SK-N-SH (cell line): ENCODE data around the gene KCNH8.

Experiments used
- CTCF ChIP-seq: fragments of 200-600 bp; sonication (generic); IDR thresholded peaks from 2 replicates; pipeline ENCODE4 v1.6.1; 2017; ENCODE audit warnings: antibody characterized with exemption, mild to moderate bottlenecking, moderate library complexity
- EZH2phosphoT487 ChIP-seq: fragments of 200-600 bp; sonication (generic); IDR thresholded peaks from 2 replicates; pipeline ENCODE4 v1.6.1; 2017; ENCODE audit warnings: low read depth, mixed run types, mild to moderate bottlenecking, antibody characterized with exemption, moderate library complexity, borderline replicate concordance
- FOXJ3 ChIP-seq: sonication (generic); formaldehyde crosslinking; IDR thresholded peaks from 2 replicates; pipeline ENCODE4 v1.5.1; 2020; ENCODE audit warnings: mild to moderate bottlenecking, missing genetic modification reagents
- FOXM1 ChIP-seq: IDR thresholded peaks from 2 replicates; pipeline ENCODE4 v1.4.0; 2012; ENCODE audit warnings: low read depth, mild to moderate bottlenecking
- GABPA ChIP-seq: IDR thresholded peaks from 2 replicates; pipeline ENCODE4 v1.4.0; 2012; ENCODE audit warnings: low read depth, mild to moderate bottlenecking
- MEF2A ChIP-seq: IDR thresholded peaks from 2 replicates; pipeline ENCODE4 v1.4.0; 2012; ENCODE audit warnings: low read depth, borderline replicate concordance
- NFIC ChIP-seq: IDR thresholded peaks from 2 replicates; pipeline ENCODE4 v1.4.0; 2012; ENCODE audit warnings: borderline replicate concordance
- POLR2AphosphoS5 ChIP-seq: IDR thresholded peaks from 2 replicates; pipeline ENCODE4 v1.6.1; 2012; ENCODE audit warnings: low read depth, low read length
- RAD21 ChIP-seq: IDR thresholded peaks from 2 replicates; pipeline ENCODE4 v1.6.1; 2012; ENCODE audit warnings: mild to moderate bottlenecking, low read length
- RCOR1 ChIP-seq: fragments of 150-350 bp; IDR thresholded peaks from 2 replicates; pipeline ENCODE4 v1.6.1; 2017; ENCODE audit warnings: antibody characterized with exemption, low read length
- RFX5 ChIP-seq: IDR thresholded peaks from 2 replicates; pipeline ENCODE4 v1.6.1; 2012; ENCODE audit warnings: mild to moderate bottlenecking, improper control_type of control experiment, low read length
- TEAD4 ChIP-seq: IDR thresholded peaks from 2 replicates; pipeline ENCODE4 v1.4.0; 2012; ENCODE audit warnings: mild to moderate bottlenecking, borderline replicate concordance; ENCODE audit not compliant: insufficient read depth
- USF2 ChIP-seq: fragments of 150-350 bp; IDR thresholded peaks from 2 replicates; pipeline ENCODE4 v1.6.1; 2017; ENCODE audit warnings: antibody characterized with exemption, low read length, low read depth, borderline replicate concordance
- YY1 ChIP-seq: IDR thresholded peaks from 2 replicates; pipeline ENCODE4 v1.4.0; 2012; ENCODE audit warnings: low read depth, mild to moderate bottlenecking

GRCh38 chr3:19103510-19103909 is 44.8 kb upstream of the KCNH8 start:
- TF ChIP-seq RAD21 = no peak
- TF ChIP-seq USF2 = no peak
- no peak for TF ChIP-seq POLR2AphosphoS5
- no peak for TF ChIP-seq FOXM1
- no peak for TF ChIP-seq NFIC
- TF ChIP-seq MEF2A = no peak
- TF ChIP-seq GABPA = no peak
- TF ChIP-seq CTCF = no peak
- no peak for TF ChIP-seq RFX5
- no peak for TF ChIP-seq EZH2phosphoT487
- TF ChIP-seq RCOR1 = no peak
- TF ChIP-seq TEAD4 = no peak
- TF ChIP-seq YY1 = no peak
- no peak for TF ChIP-seq FOXJ3 (CRISPR knock-in tag)
